ENCODE data around the gene EDN3.

The EDN3 gene

DNA sequence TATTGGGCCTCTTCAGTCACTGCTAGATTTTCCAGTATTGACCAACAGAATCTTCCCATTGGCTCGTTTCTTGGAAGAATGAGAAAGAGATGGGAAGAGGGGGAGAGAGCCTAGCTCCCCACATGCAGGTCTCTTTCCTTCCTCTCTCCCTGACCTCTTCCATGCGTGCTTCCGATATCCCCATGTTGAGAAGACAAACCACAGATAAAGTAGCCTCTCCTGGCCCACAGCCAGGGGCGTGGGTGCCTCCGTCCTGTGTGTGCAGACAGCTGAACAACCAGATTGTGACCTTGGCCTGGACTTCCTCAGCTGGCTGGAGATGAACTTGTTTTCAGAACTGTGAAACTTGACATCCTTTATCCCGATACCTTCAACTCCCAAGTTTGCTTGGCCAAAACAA, 71.0 kb downstream of the EDN3 start:
- DNase-seq = no peak

DNA sequence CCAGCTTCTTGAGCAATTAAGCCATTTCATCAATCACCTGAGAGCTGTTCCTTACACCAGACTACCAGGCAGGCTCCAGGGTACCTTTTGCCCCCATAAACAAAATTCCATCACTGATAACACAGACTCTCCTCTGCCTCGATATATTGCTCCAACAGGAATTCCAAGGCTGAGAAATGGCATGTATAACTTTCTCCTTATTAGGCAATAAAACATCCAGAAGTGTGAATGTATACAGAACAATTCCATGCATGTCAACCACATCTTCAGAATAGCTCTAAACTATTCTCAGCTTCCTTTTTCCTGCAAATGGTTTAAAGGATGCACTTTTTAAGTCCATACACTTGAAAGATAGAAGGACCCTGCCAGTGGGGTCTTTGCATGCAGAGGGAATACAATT, 73.8 kb downstream of the EDN3 start:
- DNase-seq = no peak

- no peak for DNase-seq
Observed at GRCh38 chr20:59375541-59375940, 75.1 kb downstream of the EDN3 start.
